HG02678 (cell line): Measurements from ENCODE around the gene DGLUCY.
"Not testable (repeated sequence)": the region's sequence is repeated elsewhere in the genome, so short reads cannot be mapped to it uniquely, and the experiment has no call there.

Source experiments
- ATAC-seq: cut with Tn5 transposase; IDR thresholded peaks from one replicate; pipeline ENCODE4 v1.9.1; 2021; ENCODE audit warnings: mild to moderate bottlenecking, moderate library complexity; ENCODE audit not compliant: unreplicated experiment

The DGLUCY gene

GRCh38 chr14:91255026-91255695, 141.3 kb downstream of the DGLUCY start:
- no peak for ATAC-seq

DNA sequence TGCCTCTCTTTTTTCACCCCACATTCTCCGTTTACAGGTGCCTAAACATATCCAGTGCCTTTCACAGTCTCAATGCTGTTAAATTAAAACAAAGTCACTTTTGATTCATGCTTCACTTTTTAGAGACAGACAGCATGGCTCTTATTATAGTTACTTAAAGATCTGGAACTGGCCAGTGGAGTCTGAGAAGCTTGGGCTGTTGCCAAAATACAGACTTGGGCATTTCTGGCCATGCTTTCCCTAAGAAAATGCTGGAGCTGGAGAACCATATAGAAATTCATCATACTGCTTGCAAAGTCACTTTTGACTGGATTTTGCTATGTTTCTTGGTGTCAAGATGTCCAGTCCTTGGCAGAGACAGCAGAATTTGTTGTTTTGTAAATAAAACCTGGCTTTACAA, 142.8 kb downstream of the DGLUCY start:
- ATAC-seq: no peak

DNA sequence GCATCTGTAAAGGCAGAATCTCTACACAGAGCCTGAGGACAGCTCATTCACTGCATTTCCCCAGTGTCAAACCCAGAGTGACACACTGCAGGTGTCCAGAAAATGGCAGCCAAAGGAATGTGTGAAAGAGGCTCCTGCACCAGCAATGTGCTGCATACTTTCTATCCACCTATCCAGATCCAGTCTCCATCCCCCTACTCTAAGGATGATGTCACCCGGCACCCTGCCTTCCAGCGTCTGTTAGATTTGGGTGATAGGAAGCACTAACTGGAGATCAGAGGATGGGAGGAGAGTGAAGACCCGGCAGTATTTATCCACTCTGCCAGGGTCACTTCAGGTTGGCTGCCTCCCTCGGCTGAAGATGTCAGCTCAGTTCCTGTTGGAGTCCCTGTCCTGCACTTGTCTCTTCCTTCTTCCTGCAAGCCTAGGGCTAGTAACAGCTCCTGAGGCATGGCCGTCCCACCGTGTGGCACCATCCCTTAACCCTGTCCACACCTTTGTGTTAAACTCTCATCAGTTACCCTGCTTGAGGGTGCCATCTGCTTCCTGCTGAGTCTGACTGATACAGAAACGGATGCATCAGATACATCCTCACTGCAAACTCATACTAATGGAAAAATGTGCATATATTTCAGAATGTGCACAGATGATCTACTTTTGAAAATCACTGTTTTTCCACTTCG, 143.6 kb downstream of the DGLUCY start:
- no peak for ATAC-seq

DNA sequence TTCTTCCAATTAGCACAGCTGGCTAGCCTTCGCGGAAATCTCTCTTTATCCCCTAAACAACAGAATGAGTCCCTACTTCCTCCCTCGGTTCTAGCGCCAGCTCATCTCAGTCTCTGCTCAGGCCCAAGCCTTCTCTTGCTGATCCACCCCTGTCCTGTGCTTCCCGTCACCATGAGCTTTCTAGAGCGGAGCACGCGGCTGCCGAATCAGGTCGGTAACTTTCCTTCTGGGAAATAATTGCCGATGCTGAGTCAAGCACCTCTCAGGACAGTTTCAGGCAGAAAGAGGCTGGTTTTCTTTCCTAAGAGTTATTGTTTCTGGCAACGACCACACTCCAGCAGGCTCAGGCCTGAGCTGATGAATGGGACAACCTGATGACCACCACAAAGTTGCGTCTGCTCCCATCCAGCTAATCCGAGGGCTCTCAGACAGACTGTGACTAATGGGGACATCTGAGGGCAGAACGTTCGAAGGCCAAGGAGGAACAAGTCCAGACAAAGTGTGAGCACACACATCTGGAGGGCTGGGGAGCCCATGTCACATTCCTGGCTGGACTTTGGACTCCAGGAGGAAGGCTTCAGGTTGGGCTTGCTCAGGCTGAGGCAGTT, 144.2 kb downstream of the DGLUCY start:
- ATAC-seq: no peak

DNA sequence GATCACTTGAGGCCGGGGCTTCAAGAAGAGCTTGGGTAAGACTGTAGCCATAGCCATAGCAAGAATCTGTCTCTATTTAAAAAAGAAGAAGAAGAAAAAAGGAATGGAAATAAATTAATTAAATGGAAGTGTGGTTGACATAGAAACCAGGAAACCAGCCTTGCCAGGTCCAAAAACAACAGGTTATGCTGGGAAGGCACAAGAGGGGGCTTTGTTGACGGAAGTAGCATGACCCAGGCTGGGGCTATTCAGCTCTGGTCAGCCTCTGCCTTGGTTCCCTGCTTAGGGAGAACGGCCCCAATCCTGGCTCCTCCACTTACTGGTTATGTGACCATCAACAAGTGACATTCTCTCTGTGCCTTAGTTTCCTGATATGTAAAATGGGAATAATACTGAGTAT, 145.0 kb downstream of the DGLUCY start:
- ATAC-seq: no peak

GRCh38 chr14:91261115-91261514, 147.2 kb downstream of the DGLUCY start:
- no peak for ATAC-seq

DNA sequence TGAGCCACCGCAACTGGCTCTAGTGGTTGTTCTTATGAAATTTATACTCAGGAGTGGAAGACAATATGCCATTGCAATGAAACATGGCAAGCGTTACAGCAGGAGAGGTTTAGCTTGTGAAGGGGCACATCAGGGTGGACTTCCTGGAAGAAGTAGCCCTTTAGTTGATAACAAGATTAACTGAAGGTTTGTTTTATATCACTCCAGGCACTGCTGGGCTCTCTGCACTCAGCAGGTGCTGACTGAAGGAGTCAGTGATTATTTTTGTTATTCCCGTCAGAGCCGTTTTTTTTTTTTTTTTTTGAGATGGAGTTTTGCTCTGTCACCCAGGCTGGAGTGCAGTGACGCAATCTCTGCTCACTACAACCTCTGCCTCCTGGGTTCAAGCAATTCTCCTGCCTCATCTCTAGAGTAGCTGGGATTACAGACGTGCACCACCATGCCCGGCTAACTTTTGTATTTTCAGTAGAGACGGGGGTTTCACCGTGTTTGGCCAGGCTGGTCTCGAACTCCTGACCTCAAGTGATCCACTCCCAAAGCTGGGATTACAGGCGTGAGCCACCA, 148.2 kb downstream of the DGLUCY start:
- no peak for ATAC-seq

DNA sequence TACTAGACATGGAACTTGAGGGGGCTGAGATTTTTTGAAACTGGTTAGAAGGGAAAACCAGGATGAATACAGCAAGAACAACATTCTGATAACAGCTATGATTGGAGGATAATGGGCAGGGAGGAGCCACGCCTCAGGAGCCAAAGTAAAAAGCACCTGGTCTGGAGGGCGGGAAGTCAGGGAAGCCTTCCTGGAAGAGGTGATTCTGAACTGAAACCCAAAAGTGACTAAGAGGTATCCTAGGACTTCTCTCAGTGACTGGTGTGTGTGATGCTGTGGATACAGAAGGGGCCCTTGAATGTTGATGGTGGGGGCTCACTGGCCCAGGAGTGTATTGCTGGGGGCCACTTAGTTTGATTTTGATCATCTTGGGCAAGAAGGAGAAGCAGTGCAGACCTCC, 149.5 kb downstream of the DGLUCY start:
- no peak for ATAC-seq

DNA sequence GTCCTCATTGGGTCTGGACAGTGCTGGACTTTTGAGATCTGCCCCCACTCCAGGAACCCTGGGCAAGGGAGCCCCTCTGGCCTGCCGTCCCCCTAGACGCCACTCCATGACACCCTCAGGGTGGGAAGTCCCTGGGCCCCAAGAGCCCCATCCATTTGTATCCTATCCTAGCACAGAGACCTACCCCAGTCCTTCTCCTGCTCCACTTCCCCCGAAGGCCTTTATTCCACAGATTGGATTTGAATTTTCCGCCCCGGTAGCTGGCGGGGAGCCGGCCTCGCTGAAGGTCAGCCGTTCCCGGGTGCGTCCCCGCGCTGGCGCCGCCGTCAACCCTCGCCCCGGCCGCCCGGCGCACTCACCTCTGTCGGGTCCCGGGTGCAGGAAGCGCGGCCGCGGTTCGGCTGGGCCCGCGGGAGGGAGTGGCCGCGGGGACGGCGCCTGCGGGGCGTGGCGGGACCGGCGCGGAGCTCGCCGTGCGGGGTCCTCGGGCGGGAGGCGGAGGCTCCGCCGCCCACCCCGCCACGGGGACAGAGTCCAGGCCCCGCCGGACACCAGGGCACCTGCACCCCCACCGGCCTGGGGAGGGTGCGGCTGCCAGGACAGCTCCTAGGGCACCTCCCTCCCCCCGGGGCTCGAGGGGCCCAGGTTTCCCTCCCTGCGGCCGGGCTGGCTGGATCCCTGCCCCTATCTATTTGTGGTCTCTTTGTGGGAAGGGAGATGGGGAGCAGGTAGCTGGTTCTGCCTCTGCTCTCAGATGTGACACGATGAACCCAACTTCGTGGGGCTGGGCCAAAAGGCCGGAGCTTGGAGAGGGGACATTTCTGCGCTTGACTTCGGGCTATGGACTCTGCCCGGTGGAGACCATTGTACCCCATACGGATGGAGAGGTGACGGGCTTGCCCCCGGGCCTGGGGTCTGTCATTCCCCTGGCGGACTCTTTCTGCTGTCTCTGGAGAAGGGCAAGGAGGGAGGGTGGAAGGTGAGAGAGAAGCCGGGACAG, 150.6 kb downstream of the DGLUCY start:
- ATAC-seq: no peak

DNA sequence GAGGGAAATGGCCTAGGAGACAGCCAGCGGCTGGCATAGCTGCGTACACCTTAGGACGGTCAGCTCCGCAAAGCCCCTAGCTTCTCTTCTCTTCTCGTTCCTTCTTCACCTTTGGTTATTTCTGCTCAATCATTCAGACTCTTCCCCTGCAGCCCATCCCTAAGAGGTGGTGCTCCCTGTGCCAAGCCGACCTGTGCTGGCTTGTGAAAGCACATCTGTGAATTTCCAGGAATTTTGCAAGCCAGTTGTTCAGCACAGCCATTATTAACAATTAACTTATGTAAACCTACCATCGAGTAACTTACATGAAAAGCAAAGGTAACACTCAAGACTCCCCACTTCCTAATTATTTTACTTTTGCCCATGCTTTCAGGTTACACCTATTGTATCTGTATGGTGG, 151.5 kb downstream of the DGLUCY start:
- no peak for ATAC-seq

GRCh38 chr14:91266276-91266675, 152.4 kb downstream of the DGLUCY start:
- ATAC-seq: not testable (repeated sequence)

DNA sequence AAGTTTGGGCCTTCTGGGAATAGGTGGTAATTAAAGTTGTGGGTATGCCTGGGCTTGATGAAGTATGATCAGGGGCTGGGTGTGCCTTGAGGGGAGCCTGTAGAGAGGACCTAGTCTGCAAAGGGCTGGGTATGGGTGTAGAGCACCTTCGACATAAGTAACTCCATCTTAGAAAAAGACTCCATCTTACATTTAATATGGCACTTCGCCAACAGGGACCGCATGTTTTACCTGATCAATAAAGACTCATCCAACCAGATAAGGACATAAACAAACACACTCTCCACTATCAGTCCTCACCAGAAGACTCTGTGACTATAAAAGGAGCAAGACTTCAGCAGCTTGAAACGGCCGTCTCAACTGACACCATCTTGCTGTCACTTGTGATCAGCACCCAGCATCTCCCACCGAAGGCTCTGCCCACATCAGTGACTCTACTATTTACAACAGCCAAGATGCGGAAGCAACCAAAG, 154.1 kb downstream of the DGLUCY start:
- no peak for ATAC-seq

DNA sequence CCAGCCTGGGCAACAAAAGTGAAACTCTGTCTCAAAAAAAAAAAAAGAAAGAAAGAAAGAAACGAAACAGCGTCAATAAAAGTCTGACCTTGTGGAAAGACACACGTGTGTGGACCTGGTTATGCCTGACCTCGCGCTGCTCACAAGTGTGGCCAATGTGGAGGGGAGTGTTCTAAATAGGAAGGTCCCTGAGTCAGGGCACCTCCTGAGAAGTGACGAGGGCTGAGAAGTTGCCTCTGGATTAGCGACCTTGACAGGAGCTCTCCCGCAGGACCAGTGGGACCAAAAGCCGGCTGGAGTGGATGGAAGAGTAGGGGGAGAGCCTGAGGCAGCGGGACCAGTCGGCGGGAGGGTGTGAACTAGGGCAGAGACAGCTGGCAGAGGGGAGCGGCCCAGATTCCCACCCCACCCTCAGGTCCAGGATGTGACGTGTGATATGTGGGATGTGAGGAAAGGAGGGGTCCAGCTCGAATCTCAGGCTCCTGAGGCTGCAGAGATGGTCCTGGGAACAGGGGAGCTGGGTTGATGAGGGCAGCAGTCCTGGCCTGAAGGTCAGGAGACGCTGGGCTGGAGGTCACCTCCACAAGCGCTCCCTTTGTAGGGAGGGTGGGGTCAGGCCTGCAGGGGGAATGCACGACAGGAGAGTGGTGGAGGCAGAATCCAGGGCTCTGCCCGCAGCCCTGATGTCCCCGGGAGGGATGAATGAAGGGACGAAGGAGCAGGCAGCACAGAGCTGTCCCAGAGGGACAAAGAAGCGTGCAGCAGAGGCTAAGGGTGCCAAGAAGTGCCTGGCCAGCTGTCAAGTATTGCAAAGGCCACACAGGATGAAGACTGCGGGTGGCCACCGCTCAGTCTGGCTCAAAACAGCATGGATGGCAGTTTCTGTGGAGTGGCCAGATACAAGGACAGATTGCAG, 155.5 kb downstream of the DGLUCY start:
- no peak for ATAC-seq

DNA sequence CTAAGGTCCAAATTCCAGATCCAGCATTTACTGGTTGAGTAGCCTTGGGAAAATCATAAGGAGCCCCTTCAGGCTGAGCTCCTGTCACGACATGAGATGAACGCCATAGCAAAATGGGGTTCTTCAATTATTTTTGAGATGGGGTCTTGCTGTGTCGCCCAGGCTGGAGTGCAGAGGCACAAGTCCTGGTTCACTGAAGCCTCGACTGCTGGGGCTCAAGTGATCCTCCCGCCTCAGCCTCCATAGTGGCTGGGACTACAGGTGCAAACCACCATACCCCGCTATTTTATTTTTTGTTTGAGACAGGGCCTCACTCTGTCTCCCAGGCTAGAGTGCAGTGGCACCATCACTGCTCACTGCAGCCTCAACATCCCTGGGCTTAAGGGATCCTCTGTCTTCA, 156.3 kb downstream of the DGLUCY start:
- ATAC-seq: no peak

- no peak for ATAC-seq
Observed at GRCh38 chr14:91270619-91271018, 156.7 kb downstream of the DGLUCY start.

DNA sequence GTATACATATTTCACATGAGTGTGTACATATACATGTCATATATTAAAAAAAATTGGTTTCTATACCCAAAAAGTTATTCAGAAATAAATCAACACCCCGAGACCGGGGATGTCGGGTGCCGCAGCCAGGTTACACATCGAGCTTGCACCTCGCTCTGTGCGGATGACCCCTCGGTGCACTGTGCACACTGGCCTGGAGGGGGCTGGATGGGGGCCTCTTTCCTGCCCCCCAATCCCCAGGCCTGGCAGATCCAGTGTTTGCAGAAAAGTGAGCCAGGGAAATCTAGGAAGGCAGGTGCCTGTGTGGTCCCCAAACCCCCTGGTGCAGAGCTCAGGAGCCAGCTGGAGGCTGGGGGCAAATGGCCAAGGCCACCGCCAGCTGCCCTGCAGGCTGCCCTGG, 157.8 kb downstream of the DGLUCY start:
- no peak for ATAC-seq

GRCh38 chr14:91272341-91273272, 158.7 kb downstream of the DGLUCY start:
- no peak for ATAC-seq

GRCh38 chr14:91273273-91273884, 159.5 kb downstream of the DGLUCY start:
- no peak for ATAC-seq
